ENCODE measurements around the gene SLC2A14.
A peak's percentile ranks its signal among the peaks of the same experiment; 100 is the strongest.
"Not testable (repeated sequence)": the region's sequence is repeated elsewhere in the genome, so short reads cannot be mapped to it uniquely, and the experiment has no call there.

The SLC2A14 gene

GRCh38 chr12:7837366-7837765 is 35.3 kb downstream of the SLC2A14 start:
- H3K27ac ChIP-seq = no peak overlapping the region
- TF ChIP-seq ZFX (IDR thresholded peaks at IDR 0.05; ENCODE audit: borderline replicate concordance) (no peak), CTCF (IDR thresholded peaks at IDR 0.05) (no peak)

- TF ChIP-seq ZFX (IDR thresholded peaks at IDR 0.05; ENCODE audit: borderline replicate concordance) = no peak
- no peak for TF ChIP-seq CTCF (IDR thresholded peaks at IDR 0.05)
- H3K27ac ChIP-seq = no peak overlapping the region
These were observed 36.9 kb downstream of the SLC2A14 start for GRCh38 chr12:7835766-7836165.

DNA sequence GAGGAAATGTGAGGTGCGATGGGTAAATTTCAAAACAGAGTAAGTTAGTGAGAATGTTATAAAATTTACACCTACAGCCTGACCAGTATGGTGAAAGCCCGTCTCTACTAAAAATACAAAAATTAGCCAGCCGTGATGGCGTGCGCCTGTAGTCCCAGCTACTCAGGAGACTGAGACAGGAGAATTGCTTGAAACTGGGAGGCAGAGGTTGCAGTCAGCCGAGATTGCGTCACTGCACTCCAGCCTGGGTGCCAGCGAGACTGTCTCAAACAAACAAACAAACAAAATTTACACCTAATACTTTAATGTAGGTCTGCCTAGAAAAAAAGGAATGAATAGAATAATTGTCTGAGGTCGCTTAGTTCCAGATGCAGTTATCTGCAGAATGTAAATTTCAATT is 37.6 kb downstream of the SLC2A14 start:
- H3K27ac ChIP-seq = no peak overlapping the region
- TF ChIP-seq ZFX (IDR thresholded peaks at IDR 0.05; ENCODE audit: borderline replicate concordance) (no peak), CTCF (IDR thresholded peaks at IDR 0.05) (no peak)

DNA sequence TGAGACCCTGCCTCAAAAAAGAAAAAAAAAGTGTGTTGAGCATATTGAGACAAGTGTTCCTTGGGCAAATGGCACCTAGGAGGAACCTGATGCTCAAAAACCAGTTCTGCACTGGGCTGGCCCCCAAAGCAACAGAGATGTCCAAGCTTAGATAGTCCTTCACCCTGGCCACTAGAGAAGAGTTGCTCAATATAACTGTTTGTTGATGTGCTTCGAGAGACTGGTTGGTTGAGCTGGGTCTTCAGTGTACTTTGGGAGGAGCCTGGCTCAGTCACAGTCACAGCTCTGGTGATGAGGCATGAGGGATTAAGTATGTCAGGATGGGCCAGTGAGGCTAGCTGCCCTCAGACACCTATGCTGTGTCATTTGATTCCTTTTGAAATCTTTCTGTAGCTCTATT is 38.0 kb downstream of the SLC2A14 start:
- TF ChIP-seq CTCF (IDR thresholded peaks at IDR 0.05) = no peak
- TF ChIP-seq ZFX (IDR thresholded peaks at IDR 0.05; ENCODE audit: borderline replicate concordance) = no peak
- no peak overlapping the region for H3K27ac ChIP-seq

- no peak overlapping the region for H3K27ac ChIP-seq
- TF ChIP-seq ZFX (IDR thresholded peaks at IDR 0.05; ENCODE audit: borderline replicate concordance) = no peak
- no peak for TF ChIP-seq CTCF (IDR thresholded peaks at IDR 0.05)
These were observed 38.9 kb downstream of the SLC2A14 start for GRCh38 chr12:7833831-7834230.

DNA sequence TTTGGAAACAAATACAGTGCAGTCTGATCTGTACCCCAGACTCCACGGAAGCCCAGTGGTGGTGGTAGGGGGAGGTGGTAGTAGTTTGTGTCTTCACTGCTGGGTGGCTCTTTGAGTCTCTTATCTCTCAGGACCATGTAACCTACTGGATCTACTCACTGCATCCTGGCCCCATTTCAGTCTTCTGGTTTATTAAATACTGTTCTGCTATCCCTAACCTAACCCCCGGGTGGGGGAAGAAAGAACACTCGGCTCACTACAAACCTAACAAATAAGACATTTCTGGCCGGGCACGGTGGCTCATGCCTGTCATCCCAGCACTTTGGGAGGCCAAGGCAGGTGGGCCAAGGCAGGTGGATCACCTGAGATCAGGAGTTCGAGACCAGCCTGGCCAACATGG is 39.5 kb downstream of the SLC2A14 start:
- not testable (repeated sequence) for H3K27ac ChIP-seq

DNA sequence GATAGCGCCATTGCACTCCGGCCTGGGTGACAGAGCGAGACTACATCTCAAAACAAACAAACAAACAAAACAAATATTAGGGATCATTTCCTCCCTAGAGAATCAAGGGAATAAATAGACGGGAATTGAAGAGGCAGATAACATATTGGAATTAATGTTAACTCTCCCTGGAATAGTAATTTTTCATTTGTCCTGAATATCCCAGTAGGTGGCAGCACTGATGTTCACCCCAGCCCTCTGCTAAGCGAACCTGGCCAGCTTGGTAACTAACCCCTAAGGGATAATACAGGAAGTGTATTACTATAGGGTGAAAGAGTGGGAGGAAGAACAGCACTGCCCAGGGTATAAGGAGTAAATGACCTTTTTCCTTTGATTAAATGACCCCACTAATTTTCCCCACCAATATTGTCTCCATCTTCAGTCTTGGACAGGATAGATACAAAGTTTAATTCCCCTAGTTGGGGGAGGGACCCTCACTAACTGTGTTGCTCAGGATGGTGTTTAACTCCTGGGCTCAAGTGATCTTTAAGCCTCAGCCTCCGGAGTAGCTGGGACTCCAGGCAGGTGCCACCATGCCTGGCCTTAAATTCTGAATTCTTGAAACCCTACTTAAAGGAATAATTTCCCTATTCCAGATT is 40.5 kb downstream of the SLC2A14 start:
- TF ChIP-seq ZFX (IDR thresholded peaks at IDR 0.05; ENCODE audit: borderline replicate concordance) (no peak), CTCF (IDR thresholded peaks at IDR 0.05) (peak; percentile 91)
- H3K27ac ChIP-seq = no peak overlapping the region

- not testable (repeated sequence) for H3K27ac ChIP-seq
These were observed 43.0 kb downstream of the SLC2A14 start for GRCh38 chr12:7829737-7830136.

- H3K27ac ChIP-seq = not testable (repeated sequence)
These were observed 47.0 kb downstream of the SLC2A14 start for GRCh38 chr12:7825754-7826153.

Data from 22Rv1 (cell line).